ENCODE results near the gene CCT3. TPM values are rescaled to one million over a fixed set of nuclear protein-coding genes. Genes with fewer than 3 reads are reported as not detected.

CCT3 gene
- total RNA-seq, 1 donor from 2014 or later = 567 TPM

Other genes starting within 250 kb of the CCT3 start
- gene LMNA, start 223.6 kb downstream of the CCT3 start, total RNA-seq = 80.1 and 84.1 TPM in 2 replicates
- gene SEMA4A, start 184.7 kb downstream of the CCT3 start, total RNA-seq = 8.8 and 9.0 TPM in 2 replicates
- 67.6 and 79.3 TPM in 2 replicates for gene SLC25A44, start 144.2 kb downstream of the CCT3 start, total RNA-seq
- 105 and 111 TPM in 2 replicates for gene PMF1, start 125.3 kb downstream of the CCT3 start, total RNA-seq
- gene BGLAP, start 96.1 kb downstream of the CCT3 start, total RNA-seq = 1.8 and 2.5 TPM in 2 replicates
- gene PAQR6, start 90.2 kb downstream of the CCT3 start, total RNA-seq = 5.0 and 5.2 TPM in 2 replicates
- gene SMG5, start 55.5 kb downstream of the CCT3 start, total RNA-seq = 95.6 TPM in 2 replicates
- gene TMEM79, start 54.0 kb downstream of the CCT3 start, total RNA-seq = 8.9 and 9.6 TPM in 2 replicates
- gene GLMP, start 42.6 kb downstream of the CCT3 start, total RNA-seq = 17.2 and 20.3 TPM in 2 replicates
- 0.56 TPM in 1 of 2 replicates, not detected in the other for gene VHLL, start 39.0 kb downstream of the CCT3 start, total RNA-seq
- gene TSACC, start 234 bp upstream of the CCT3 start, total RNA-seq = 0.81 TPM in 1 of 2 replicates, not detected in the other
- not detected in 2 replicates for gene RHBG, start 30.9 kb upstream of the CCT3 start, total RNA-seq
- gene MEF2D, start 162.5 kb upstream of the CCT3 start, total RNA-seq = 36.3 and 37.0 TPM in 2 replicates
- 10.3 and 11.2 TPM in 2 replicates for gene IQGAP3, start 234.3 kb upstream of the CCT3 start, total RNA-seq
- 3.7 and 4.1 TPM in 2 replicates for gene TTC24, start 241.4 kb upstream of the CCT3 start, total RNA-seq